ENCODE data around the gene TARP.

The TARP gene

GRCh38 chr7:38311329-38311937, 38.0 kb upstream of the TARP start:
- Mint-ChIP-seq H3K4me1 (ENCODE audit: low read depth) (peaks cover 43% of the 10 kb centered on the region), H3K36me3 (ENCODE audit: low read depth) (no peaks in the 10 kb centered on the region), H3K4me3 (peak overlapping the region; percentile 74), H3K27ac (peak overlapping the region; percentile 81), H3K9me3 (peaks cover 6% of the 10 kb centered on the region), H3K27me3 (no peaks in the 10 kb centered on the region)
- intact Hi-C loops (cut with micrococcal nuclease): loop anchor here (5.0 kb wide), 1 partner anchor 34 kb away; no protein-coding TSS in a partner anchor

- H3K4me1 Mint-ChIP-seq (ENCODE audit: low read depth): peaks cover 43% of the 10 kb centered on the region
- H3K9me3 Mint-ChIP-seq: peaks cover 6% of the 10 kb centered on the region
- H3K36me3 Mint-ChIP-seq (ENCODE audit: low read depth): no peaks in the 10 kb centered on the region
- intact Hi-C loops (cut with micrococcal nuclease): loop anchor here (5.0 kb wide), 1 partner anchor 33 kb away; no protein-coding TSS in a partner anchor
- H3K27ac Mint-ChIP-seq: peak overlapping the region; percentile 81
- H3K4me3 Mint-ChIP-seq: peak overlapping the region; percentile 74
- H3K27me3 Mint-ChIP-seq: no peaks in the 10 kb centered on the region
These were observed 37.2 kb upstream of the TARP start for GRCh38 chr7:38310591-38311101.

- Mint-ChIP-seq H3K36me3 (ENCODE audit: low read depth) (no peaks in the 10 kb centered on the region), H3K27me3 (peaks cover 3% of the 10 kb centered on the region), H3K4me3 (no peak overlapping the region), H3K4me1 (ENCODE audit: low read depth) (peaks cover 43% of the 10 kb centered on the region), H3K9me3 (peaks cover 6% of the 10 kb centered on the region), H3K27ac (no peak overlapping the region)
- intact Hi-C loops (cut with micrococcal nuclease): no loop called here
These were observed 36.1 kb upstream of the TARP start for GRCh38 chr7:38309555-38309954.

GRCh38 chr7:38308140-38308539, 34.7 kb upstream of the TARP start:
- H3K27ac Mint-ChIP-seq: no peak overlapping the region
- intact Hi-C loops (cut with micrococcal nuclease): no loop called here

GRCh38 chr7:38307640-38308039, 34.2 kb upstream of the TARP start:
- peaks cover 37% of the 10 kb centered on the region for H3K4me1 Mint-ChIP-seq (ENCODE audit: low read depth)
- no peak overlapping the region for H3K4me3 Mint-ChIP-seq
- peak overlapping the region; percentile 45 for H3K27ac Mint-ChIP-seq
- intact Hi-C loops (cut with micrococcal nuclease): no loop called here
- peaks cover 3% of the 10 kb centered on the region for H3K27me3 Mint-ChIP-seq
- H3K36me3 Mint-ChIP-seq (ENCODE audit: low read depth): no peaks in the 10 kb centered on the region
- H3K9me3 Mint-ChIP-seq: peaks cover 6% of the 10 kb centered on the region

More at GRCh38 chr7:38308140-38308539, 34.7 kb upstream of the TARP start:
- Mint-ChIP-seq H3K36me3 (ENCODE audit: low read depth) (no peaks in the 10 kb centered on the region), H3K4me3 (no peak overlapping the region), H3K9me3 (peaks cover 6% of the 10 kb centered on the region), H3K27me3 (peaks cover 3% of the 10 kb centered on the region), H3K4me1 (ENCODE audit: low read depth) (peaks cover 42% of the 10 kb centered on the region)

- H3K9me3 Mint-ChIP-seq: peaks cover 6% of the 10 kb centered on the region
- no peak overlapping the region for H3K4me3 Mint-ChIP-seq
- H3K27me3 Mint-ChIP-seq: peaks cover 3% of the 10 kb centered on the region
- H3K4me1 Mint-ChIP-seq (ENCODE audit: low read depth): peaks cover 32% of the 10 kb centered on the region
- no peak overlapping the region for H3K27ac Mint-ChIP-seq
- H3K36me3 Mint-ChIP-seq (ENCODE audit: low read depth): no peaks in the 10 kb centered on the region
- intact Hi-C loops (cut with micrococcal nuclease): no loop called here
These were observed 33.5 kb upstream of the TARP start for GRCh38 chr7:38306914-38307313.

GRCh38 chr7:38306171-38306570, 32.7 kb upstream of the TARP start:
- peaks cover 26% of the 10 kb centered on the region for H3K4me1 Mint-ChIP-seq (ENCODE audit: low read depth)
- peaks cover 6% of the 10 kb centered on the region for H3K9me3 Mint-ChIP-seq
- peaks cover 3% of the 10 kb centered on the region for H3K27me3 Mint-ChIP-seq
- H3K27ac Mint-ChIP-seq: no peak overlapping the region
- intact Hi-C loops (cut with micrococcal nuclease): no loop called here
- H3K4me3 Mint-ChIP-seq: no peak overlapping the region
- no peaks in the 10 kb centered on the region for H3K36me3 Mint-ChIP-seq (ENCODE audit: low read depth)

- intact Hi-C loops (cut with micrococcal nuclease): no loop called here
- H3K27ac Mint-ChIP-seq: no peak overlapping the region
- H3K9me3 Mint-ChIP-seq: peaks cover 6% of the 10 kb centered on the region
- H3K27me3 Mint-ChIP-seq: peaks cover 9% of the 10 kb centered on the region
- no peaks in the 10 kb centered on the region for H3K36me3 Mint-ChIP-seq (ENCODE audit: low read depth)
- peaks cover 23% of the 10 kb centered on the region for H3K4me1 Mint-ChIP-seq (ENCODE audit: low read depth)
- no peak overlapping the region for H3K4me3 Mint-ChIP-seq
These were observed 30.4 kb upstream of the TARP start for GRCh38 chr7:38303866-38304265.

- no peak overlapping the region for H3K27ac Mint-ChIP-seq
- no peaks in the 10 kb centered on the region for H3K36me3 Mint-ChIP-seq (ENCODE audit: low read depth)
- H3K9me3 Mint-ChIP-seq: no peaks in the 10 kb centered on the region
- H3K4me3 Mint-ChIP-seq: no peak overlapping the region
- H3K27me3 Mint-ChIP-seq: peaks cover 9% of the 10 kb centered on the region
- H3K4me1 Mint-ChIP-seq (ENCODE audit: low read depth): peaks cover 9% of the 10 kb centered on the region
- intact Hi-C loops (cut with micrococcal nuclease): no loop called here
These were observed 26.7 kb upstream of the TARP start for GRCh38 chr7:38300175-38300574.

GRCh38 chr7:38299275-38299931, 26.0 kb upstream of the TARP start:
- Mint-ChIP-seq H3K27me3 (peaks cover 6% of the 10 kb centered on the region), H3K4me1 (ENCODE audit: low read depth) (peaks cover 9% of the 10 kb centered on the region), H3K9me3 (no peaks in the 10 kb centered on the region), H3K4me3 (no peak overlapping the region), H3K27ac (no peak overlapping the region), H3K36me3 (ENCODE audit: low read depth) (no peaks in the 10 kb centered on the region)
- intact Hi-C loops (cut with micrococcal nuclease): no loop called here

- H3K36me3 Mint-ChIP-seq (ENCODE audit: low read depth): no peaks in the 10 kb centered on the region
- no peaks in the 10 kb centered on the region for H3K9me3 Mint-ChIP-seq
- peaks cover 9% of the 10 kb centered on the region for H3K4me1 Mint-ChIP-seq (ENCODE audit: low read depth)
- no peak overlapping the region for H3K4me3 Mint-ChIP-seq
- no peak overlapping the region for H3K27ac Mint-ChIP-seq
- intact Hi-C loops (cut with micrococcal nuclease): no loop called here
- peaks cover 6% of the 10 kb centered on the region for H3K27me3 Mint-ChIP-seq
These were observed 22.8 kb upstream of the TARP start for GRCh38 chr7:38296059-38296857.

- H3K36me3 Mint-ChIP-seq (ENCODE audit: low read depth): no peaks in the 10 kb centered on the region
- H3K9me3 Mint-ChIP-seq: no peaks in the 10 kb centered on the region
- H3K27ac Mint-ChIP-seq: no peak overlapping the region
- H3K27me3 Mint-ChIP-seq: peaks cover 3% of the 10 kb centered on the region
- no peak overlapping the region for H3K4me3 Mint-ChIP-seq
- peaks cover 5% of the 10 kb centered on the region for H3K4me1 Mint-ChIP-seq (ENCODE audit: low read depth)
- intact Hi-C loops (cut with micrococcal nuclease): no loop called here
These were observed 21.5 kb upstream of the TARP start for GRCh38 chr7:38294926-38295325.

- no peaks in the 10 kb centered on the region for H3K9me3 Mint-ChIP-seq
- intact Hi-C loops (cut with micrococcal nuclease): no loop called here
- peaks cover 7% of the 10 kb centered on the region for H3K4me1 Mint-ChIP-seq (ENCODE audit: low read depth)
- H3K27me3 Mint-ChIP-seq: no peaks in the 10 kb centered on the region
- no peak overlapping the region for H3K27ac Mint-ChIP-seq
- H3K4me3 Mint-ChIP-seq: no peak overlapping the region
- H3K36me3 Mint-ChIP-seq (ENCODE audit: low read depth): no peaks in the 10 kb centered on the region
These were observed 19.0 kb upstream of the TARP start for GRCh38 chr7:38292442-38292841.

- no peaks in the 10 kb centered on the region for H3K9me3 Mint-ChIP-seq
- H3K36me3 Mint-ChIP-seq (ENCODE audit: low read depth): no peaks in the 10 kb centered on the region
- H3K4me3 Mint-ChIP-seq: no peak overlapping the region
- H3K27ac Mint-ChIP-seq: no peak overlapping the region
- intact Hi-C loops (cut with micrococcal nuclease): no loop called here
- H3K27me3 Mint-ChIP-seq: no peaks in the 10 kb centered on the region
- H3K4me1 Mint-ChIP-seq (ENCODE audit: low read depth): peaks cover 7% of the 10 kb centered on the region
These were observed 18.2 kb upstream of the TARP start for GRCh38 chr7:38291650-38292049.
